T-helper 1 cell treated with Interleukin-12 subunit alpha and Interleukin-12 subunit beta and Interleukin-4 antibody, amounts not matched to agents 30 μg/mL and 1 μg/mL, for 36 hours (primary cell): ENCODE results near the gene PAK1.

ENCODE experiments used
- H3K27ac Mint-ChIP-seq: one replicate; pipeline ENCODE4 v1.8.0; 2021; ENCODE audit warnings: mild to moderate bottlenecking, mixed read lengths
- H3K27me3 Mint-ChIP-seq: one replicate; pipeline ENCODE4 v1.8.0; 2021; ENCODE audit warnings: low read depth, mixed read lengths
- H3K36me3 Mint-ChIP-seq: one replicate; pipeline ENCODE4 v1.8.0; 2021; ENCODE audit warnings: low read depth, mixed read lengths
- H3K4me1 Mint-ChIP-seq: one replicate; pipeline ENCODE4 v1.8.0; 2021; ENCODE audit warnings: low read depth, mixed read lengths
- H3K4me3 Mint-ChIP-seq: one replicate; pipeline ENCODE4 v1.8.0; 2021; ENCODE audit warnings: mild to moderate bottlenecking, moderate library complexity, mixed read lengths
- H3K9me3 Mint-ChIP-seq: one replicate; pipeline ENCODE4 v1.8.0; 2021; ENCODE audit warnings: mixed read lengths

The PAK1 gene

GRCh38 chr11:77411717-77412441 is 62.0 kb downstream of the PAK1 start:
- no peaks in the 10 kb centered on the region for H3K9me3 Mint-ChIP-seq
- peak overlapping the region; percentile 81 for H3K27ac Mint-ChIP-seq
- H3K4me3 Mint-ChIP-seq, result peak overlapping the region; percentile 87
- no peaks in the 10 kb centered on the region for H3K27me3 Mint-ChIP-seq
- H3K4me1 Mint-ChIP-seq, result peaks cover 34% of the 10 kb centered on the region
- H3K36me3 Mint-ChIP-seq, result peaks cover 12% of the 10 kb centered on the region

DNA sequence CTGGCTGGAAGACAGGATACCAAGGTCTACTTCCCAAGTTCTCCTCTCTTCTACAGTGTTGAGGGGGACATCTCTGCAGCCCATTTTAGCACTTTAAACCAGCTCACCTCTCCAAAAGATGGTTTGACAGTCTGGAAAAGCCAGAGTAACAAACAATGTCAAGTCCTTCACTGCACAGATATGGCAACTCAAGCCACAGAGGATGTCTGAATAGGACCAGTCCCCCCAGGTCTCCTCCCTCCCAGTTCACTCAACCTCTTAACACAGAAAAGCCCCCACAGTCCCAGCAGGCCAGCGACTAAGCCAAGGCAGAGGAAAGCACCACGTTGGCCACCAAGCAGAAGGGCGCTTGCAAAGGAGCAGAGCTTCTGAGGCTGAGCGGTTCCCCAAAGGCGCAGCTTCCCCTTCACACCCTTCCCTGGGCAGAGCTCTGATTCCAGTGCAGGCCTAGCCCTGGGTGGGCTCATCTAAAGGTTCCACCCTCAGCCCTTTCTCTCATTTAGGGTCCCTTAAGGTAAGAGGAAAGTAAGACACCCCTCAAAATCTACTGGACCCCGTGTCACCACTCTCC is 62.7 kb downstream of the PAK1 start:
- H3K4me3 Mint-ChIP-seq, result peak overlapping the region; percentile 87
- peak overlapping the region; percentile 81 for H3K27ac Mint-ChIP-seq
- no peaks in the 10 kb centered on the region for H3K27me3 Mint-ChIP-seq
- peaks cover 38% of the 10 kb centered on the region for H3K4me1 Mint-ChIP-seq
- no peaks in the 10 kb centered on the region for H3K9me3 Mint-ChIP-seq
- H3K36me3 Mint-ChIP-seq, result peaks cover 12% of the 10 kb centered on the region

- H3K9me3 Mint-ChIP-seq, result no peaks in the 10 kb centered on the region
- H3K27me3 Mint-ChIP-seq, result no peaks in the 10 kb centered on the region
- peak overlapping the region; percentile 87 for H3K4me3 Mint-ChIP-seq
- H3K27ac Mint-ChIP-seq, result peak overlapping the region; percentile 0
- peaks cover 38% of the 10 kb centered on the region for H3K4me1 Mint-ChIP-seq
- H3K36me3 Mint-ChIP-seq, result peaks cover 12% of the 10 kb centered on the region
Observed at GRCh38 chr11:77410076-77410827, 63.6 kb downstream of the PAK1 start.

DNA sequence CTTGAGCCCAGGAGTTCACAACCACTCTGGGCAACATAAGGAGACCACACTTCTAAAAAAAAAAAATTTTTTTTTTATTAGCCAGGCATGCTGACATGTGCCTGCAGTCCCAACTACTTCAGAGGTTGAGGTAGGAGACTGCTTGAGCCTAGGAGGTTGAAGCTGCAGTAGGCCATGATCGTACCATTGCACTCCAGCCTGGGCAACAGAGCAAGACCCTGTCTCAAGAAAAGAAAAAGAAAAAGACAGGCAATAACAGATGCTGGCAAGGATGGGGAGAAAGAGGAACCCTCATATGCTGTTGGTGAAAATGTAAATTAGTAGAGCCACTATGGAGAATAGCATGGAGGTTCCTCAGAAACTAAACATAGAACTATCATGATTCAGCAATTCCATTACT is 64.8 kb downstream of the PAK1 start:
- H3K27ac Mint-ChIP-seq, result no peak overlapping the region
- H3K4me1 Mint-ChIP-seq, result peaks cover 38% of the 10 kb centered on the region
- H3K27me3 Mint-ChIP-seq, result no peaks in the 10 kb centered on the region
- no peak overlapping the region for H3K4me3 Mint-ChIP-seq
- no peaks in the 10 kb centered on the region for H3K9me3 Mint-ChIP-seq
- H3K36me3 Mint-ChIP-seq, result peaks cover 12% of the 10 kb centered on the region

DNA sequence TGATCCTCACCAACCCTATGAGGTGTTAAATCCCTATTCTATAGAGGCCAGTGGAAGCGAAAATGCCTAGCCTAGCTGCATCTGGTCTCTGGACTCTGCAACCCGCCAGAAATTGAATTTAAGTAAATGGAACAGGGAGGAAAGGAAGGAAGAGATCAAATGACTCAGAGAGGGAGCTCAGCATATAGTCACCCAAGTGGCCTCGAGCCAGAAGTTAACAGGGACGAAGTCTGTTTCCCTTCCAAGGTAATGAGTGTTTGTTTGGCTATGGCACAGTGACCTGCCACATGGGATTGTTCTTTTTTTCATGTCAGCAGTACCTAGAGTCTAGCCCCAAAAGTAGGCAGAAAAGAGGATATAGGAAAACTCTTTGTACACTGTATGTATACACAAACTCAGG is 66.3 kb downstream of the PAK1 start:
- no peak overlapping the region for H3K27ac Mint-ChIP-seq

DNA sequence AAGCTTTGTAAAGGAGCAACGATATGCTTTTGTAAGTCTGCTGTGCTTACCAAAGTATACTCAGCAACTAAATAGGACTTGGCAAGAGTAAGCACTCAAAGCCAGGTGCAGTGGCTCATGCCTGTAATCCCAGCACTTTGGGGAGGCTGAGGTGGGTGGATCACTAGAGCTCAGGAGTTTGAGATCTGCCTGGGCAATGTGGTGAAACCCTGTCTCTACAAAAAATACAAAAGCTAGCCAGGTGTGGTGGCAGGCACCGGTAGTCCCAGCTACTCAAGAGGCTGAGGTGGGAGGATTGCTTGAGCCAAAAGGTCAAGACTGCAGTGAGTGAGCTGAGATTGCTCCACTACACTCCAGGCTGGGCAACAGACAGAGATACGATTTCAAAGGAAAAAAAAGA is 67.5 kb downstream of the PAK1 start:
- Mint-ChIP-seq H3K27me3 (no peaks in the 10 kb centered on the region), H3K4me1 (peaks cover 48% of the 10 kb centered on the region), H3K9me3 (no peaks in the 10 kb centered on the region), H3K27ac (no peak overlapping the region), H3K36me3 (peaks cover 25% of the 10 kb centered on the region), H3K4me3 (no peak overlapping the region)

More for the DNA sequence above, 66.3 kb downstream of the PAK1 start:
- H3K27me3 Mint-ChIP-seq, result no peaks in the 10 kb centered on the region
- no peaks in the 10 kb centered on the region for H3K9me3 Mint-ChIP-seq
- H3K36me3 Mint-ChIP-seq, result peaks cover 22% of the 10 kb centered on the region
- peaks cover 44% of the 10 kb centered on the region for H3K4me1 Mint-ChIP-seq
- H3K4me3 Mint-ChIP-seq, result no peak overlapping the region

GRCh38 chr11:77403211-77403610 is 70.7 kb downstream of the PAK1 start:
- no peaks in the 10 kb centered on the region for H3K27me3 Mint-ChIP-seq
- H3K36me3 Mint-ChIP-seq, result peaks cover 22% of the 10 kb centered on the region
- H3K4me3 Mint-ChIP-seq, result no peak overlapping the region
- H3K27ac Mint-ChIP-seq, result no peak overlapping the region
- no peaks in the 10 kb centered on the region for H3K9me3 Mint-ChIP-seq
- H3K4me1 Mint-ChIP-seq, result peaks cover 27% of the 10 kb centered on the region

GRCh38 chr11:77402218-77402556 is 71.7 kb downstream of the PAK1 start:
- H3K27ac Mint-ChIP-seq, result no peak overlapping the region
- H3K4me3 Mint-ChIP-seq, result no peak overlapping the region
- no peaks in the 10 kb centered on the region for H3K9me3 Mint-ChIP-seq
- H3K4me1 Mint-ChIP-seq, result peaks cover 20% of the 10 kb centered on the region
- H3K36me3 Mint-ChIP-seq, result peaks cover 24% of the 10 kb centered on the region
- H3K27me3 Mint-ChIP-seq, result no peaks in the 10 kb centered on the region

- no peaks in the 10 kb centered on the region for H3K9me3 Mint-ChIP-seq
Observed at GRCh38 chr11:77401486-77402217, 72.2 kb downstream of the PAK1 start.

DNA sequence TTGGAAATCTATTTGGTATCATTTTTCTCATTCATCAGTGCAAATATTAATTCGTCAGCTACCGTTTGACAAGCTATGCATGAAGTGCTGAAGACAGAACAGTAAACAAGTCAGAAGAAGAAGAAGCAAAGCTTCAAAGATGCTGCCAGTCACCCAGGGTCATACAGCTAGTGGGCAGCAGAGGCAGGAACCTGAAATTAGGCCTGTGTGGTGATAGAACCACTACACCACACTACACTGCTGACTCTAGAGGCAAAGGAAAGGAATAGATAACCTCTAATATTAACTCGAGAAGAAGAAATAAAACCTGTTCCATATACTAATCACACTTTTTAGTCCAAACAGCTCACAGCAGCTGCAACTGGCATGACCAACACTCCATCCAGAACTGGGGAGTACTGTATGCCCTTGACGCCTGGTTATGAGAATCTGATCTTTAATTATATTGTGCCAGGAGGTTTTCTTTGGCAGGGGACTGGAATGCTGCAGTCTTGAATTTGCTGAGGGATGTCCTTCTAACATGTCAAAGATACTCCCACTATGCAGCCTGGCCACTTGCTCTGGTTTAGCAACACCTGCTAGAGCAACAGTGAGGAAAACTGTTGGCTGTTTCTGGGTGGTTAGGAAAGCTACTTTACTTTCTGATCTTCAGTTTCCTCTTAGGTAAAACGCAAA is 73.0 kb downstream of the PAK1 start:
- Mint-ChIP-seq H3K36me3 (peaks cover 24% of the 10 kb centered on the region), H3K4me1 (peaks cover 15% of the 10 kb centered on the region), H3K4me3 (no peak overlapping the region), H3K27me3 (no peaks in the 10 kb centered on the region), H3K27ac (no peak overlapping the region), H3K9me3 (no peaks in the 10 kb centered on the region)

More at GRCh38 chr11:77401486-77402217, 72.2 kb downstream of the PAK1 start:
- Mint-ChIP-seq H3K27me3 (no peaks in the 10 kb centered on the region), H3K36me3 (peaks cover 24% of the 10 kb centered on the region), H3K27ac (no peak overlapping the region), H3K4me1 (peaks cover 19% of the 10 kb centered on the region), H3K4me3 (no peak overlapping the region)

- H3K36me3 Mint-ChIP-seq, result peaks cover 24% of the 10 kb centered on the region
- H3K27ac Mint-ChIP-seq, result no peak overlapping the region
- H3K4me3 Mint-ChIP-seq, result no peak overlapping the region
- H3K27me3 Mint-ChIP-seq, result no peaks in the 10 kb centered on the region
- H3K4me1 Mint-ChIP-seq, result peaks cover 15% of the 10 kb centered on the region
- H3K9me3 Mint-ChIP-seq, result no peaks in the 10 kb centered on the region
Observed at GRCh38 chr11:77400271-77400670, 73.6 kb downstream of the PAK1 start.

DNA sequence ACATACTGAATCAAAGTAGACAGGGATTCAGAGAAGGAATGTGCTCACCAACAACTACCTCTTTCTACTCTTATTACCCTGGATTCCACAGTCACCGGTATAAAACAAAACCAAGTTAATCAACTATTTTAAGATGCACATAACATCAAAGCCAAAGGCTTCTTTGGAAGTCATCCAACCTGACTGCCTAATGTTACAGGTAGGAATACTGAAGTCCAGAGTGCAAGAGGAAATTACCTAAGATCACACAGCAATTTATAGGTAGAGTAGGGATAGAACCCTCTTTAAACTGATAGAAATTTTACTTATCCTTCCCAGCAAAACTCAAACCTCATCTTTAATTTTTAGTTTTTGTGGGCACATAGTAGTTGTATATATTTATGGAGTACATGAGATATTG is 76.3 kb downstream of the PAK1 start:
- Mint-ChIP-seq H3K36me3 (peaks cover 13% of the 10 kb centered on the region), H3K4me1 (peaks cover 7% of the 10 kb centered on the region), H3K4me3 (no peak overlapping the region), H3K9me3 (no peaks in the 10 kb centered on the region), H3K27ac (no peak overlapping the region), H3K27me3 (no peaks in the 10 kb centered on the region)

GRCh38 chr11:77396911-77397310 is 77.0 kb downstream of the PAK1 start:
- Mint-ChIP-seq H3K9me3 (no peaks in the 10 kb centered on the region), H3K27ac (no peak overlapping the region), H3K4me3 (no peak overlapping the region), H3K4me1 (peaks cover 4% of the 10 kb centered on the region), H3K36me3 (peaks cover 9% of the 10 kb centered on the region), H3K27me3 (no peaks in the 10 kb centered on the region)

GRCh38 chr11:77396305-77396704 is 77.6 kb downstream of the PAK1 start:
- Mint-ChIP-seq H3K27ac (no peak overlapping the region), H3K27me3 (no peaks in the 10 kb centered on the region), H3K4me3 (no peak overlapping the region), H3K4me1 (no peaks in the 10 kb centered on the region), H3K9me3 (no peaks in the 10 kb centered on the region), H3K36me3 (peaks cover 10% of the 10 kb centered on the region)
